ENCODE data around the gene TEX2. TPM values are rescaled to one million over a fixed set of nuclear protein-coding genes. Genes with fewer than 3 reads are reported as not detected.
"Not testable (repeated sequence)": the region's sequence is repeated elsewhere in the genome, so short reads cannot be mapped to it uniquely, and the experiment has no call there.

TEX2 gene
- total and polyA plus RNA-seq, 2 experiments from 2014 or later, result 18.7 to 23.5 TPM

DNA sequence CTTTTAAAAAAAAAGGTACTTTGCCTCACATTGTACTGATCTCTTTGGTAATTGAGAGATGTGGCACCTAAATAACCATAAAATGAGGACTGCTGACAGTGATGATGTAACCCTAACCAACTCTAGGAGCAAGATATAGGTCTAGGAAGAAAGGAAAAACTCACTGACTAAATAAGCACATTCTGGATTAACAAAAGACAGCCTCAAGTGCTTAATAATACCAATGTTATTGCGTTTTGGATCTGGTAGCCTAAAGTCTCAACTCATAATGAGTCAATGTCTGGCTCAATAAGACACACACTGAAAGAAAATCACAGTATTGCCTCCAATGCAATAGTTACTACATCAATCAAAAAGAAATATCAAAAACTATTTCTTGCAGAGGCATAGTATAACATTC is 136.1 kb downstream of the TEX2 start:
- peak in 1 of 2 donors; percentile 19 for DNase-seq (ENCODE audit: low read depth in 1 of 2, low spot score in 1 of 2)
- H3K4me1 ChIP-seq (ENCODE audit: low read depth), result peaks cover 10% of the 10 kb centered on the region
- H3K27ac ChIP-seq, result no peak overlapping the region
- H3K36me3 ChIP-seq, result no peaks in the 10 kb centered on the region
- no peaks in the 10 kb centered on the region for H3K27me3 ChIP-seq
- no peaks in the 10 kb centered on the region for H3K9me3 ChIP-seq (ENCODE audit: low read depth)
- TF ChIP-seq, protein P1, sequence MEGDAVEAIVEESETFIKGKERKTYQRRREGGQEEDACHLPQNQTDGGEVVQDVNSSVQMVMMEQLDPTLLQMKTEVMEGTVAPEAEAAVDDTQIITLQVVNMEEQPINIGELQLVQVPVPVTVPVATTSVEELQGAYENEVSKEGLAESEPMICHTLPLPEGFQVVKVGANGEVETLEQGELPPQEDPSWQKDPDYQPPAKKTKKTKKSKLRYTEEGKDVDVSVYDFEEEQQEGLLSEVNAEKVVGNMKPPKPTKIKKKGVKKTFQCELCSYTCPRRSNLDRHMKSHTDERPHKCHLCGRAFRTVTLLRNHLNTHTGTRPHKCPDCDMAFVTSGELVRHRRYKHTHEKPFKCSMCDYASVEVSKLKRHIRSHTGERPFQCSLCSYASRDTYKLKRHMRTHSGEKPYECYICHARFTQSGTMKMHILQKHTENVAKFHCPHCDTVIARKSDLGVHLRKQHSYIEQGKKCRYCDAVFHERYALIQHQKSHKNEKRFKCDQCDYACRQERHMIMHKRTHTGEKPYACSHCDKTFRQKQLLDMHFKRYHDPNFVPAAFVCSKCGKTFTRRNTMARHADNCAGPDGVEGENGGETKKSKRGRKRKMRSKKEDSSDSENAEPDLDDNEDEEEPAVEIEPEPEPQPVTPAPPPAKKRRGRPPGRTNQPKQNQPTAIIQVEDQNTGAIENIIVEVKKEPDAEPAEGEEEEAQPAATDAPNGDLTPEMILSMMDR (IDR thresholded peaks at IDR 0.05; ENCODE audit: low read depth, low read length), result no peak
- no peak overlapping the region for H3K4me3 ChIP-seq

DNA sequence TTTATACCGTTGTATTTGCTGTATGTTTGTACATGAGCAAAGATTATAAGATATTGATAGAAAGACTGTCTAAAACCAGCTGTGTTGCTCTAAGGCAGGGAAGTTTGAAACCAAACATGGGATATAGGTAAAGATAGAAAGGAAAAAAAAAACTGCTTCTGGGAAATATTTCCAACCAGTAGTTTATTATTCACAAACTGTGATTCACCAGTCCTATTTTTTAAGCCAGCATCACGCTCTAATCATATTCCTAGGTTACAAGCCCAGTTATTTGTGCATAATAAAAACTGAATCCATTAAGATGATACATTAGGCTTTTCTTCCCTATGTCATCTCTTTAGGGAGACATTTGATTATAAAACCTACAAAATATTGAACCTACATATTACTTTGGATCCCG is 137.1 kb downstream of the TEX2 start:
- H3K36me3 ChIP-seq, result no peaks in the 10 kb centered on the region
- H3K27ac ChIP-seq, result no peak overlapping the region
- no peaks in the 10 kb centered on the region for H3K27me3 ChIP-seq
- DNase-seq (ENCODE audit: low read depth in 1 of 2, low spot score in 1 of 2), result no peak
- TF ChIP-seq, protein P1 (IDR thresholded peaks at IDR 0.05; ENCODE audit: low read depth, low read length), result no peak
- no peaks in the 10 kb centered on the region for H3K9me3 ChIP-seq (ENCODE audit: low read depth)
- H3K4me3 ChIP-seq, result no peak overlapping the region
- peaks cover 10% of the 10 kb centered on the region for H3K4me1 ChIP-seq (ENCODE audit: low read depth)

GRCh38 chr17:64124609-64125008 is 138.5 kb downstream of the TEX2 start:
- no peak overlapping the region for H3K4me3 ChIP-seq
- H3K9me3 ChIP-seq (ENCODE audit: low read depth), result no peaks in the 10 kb centered on the region
- no peaks in the 10 kb centered on the region for H3K36me3 ChIP-seq
- DNase-seq (ENCODE audit: low read depth in 1 of 2, low spot score in 1 of 2), result no peak
- H3K27ac ChIP-seq, result no peak overlapping the region
- H3K27me3 ChIP-seq, result no peaks in the 10 kb centered on the region
- TF ChIP-seq, protein P1 (IDR thresholded peaks at IDR 0.05; ENCODE audit: low read depth, low read length), result no peak
- peaks cover 10% of the 10 kb centered on the region for H3K4me1 ChIP-seq (ENCODE audit: low read depth)

DNA sequence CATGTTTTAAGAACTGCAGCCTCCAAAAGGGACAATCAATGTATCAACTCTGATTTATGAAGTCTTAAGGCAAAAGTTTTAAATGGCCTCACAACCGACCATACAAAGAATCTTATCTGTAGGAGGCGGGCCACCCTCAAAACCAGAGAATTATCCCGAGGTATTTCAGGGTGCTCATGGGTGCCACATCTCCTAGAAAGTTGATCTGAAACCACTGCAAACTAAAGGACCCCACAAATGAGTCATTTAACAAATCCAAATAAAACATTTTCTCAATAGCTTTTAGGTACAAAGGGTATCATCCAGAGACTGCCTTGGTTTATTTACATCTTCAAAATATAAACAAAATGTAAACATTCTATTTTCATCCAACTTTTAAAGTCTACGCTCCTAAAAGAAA is 139.9 kb downstream of the TEX2 start:
- no peaks in the 10 kb centered on the region for H3K27me3 ChIP-seq
- H3K4me1 ChIP-seq (ENCODE audit: low read depth), result peaks cover 9% of the 10 kb centered on the region
- H3K9me3 ChIP-seq (ENCODE audit: low read depth), result no peaks in the 10 kb centered on the region
- TF ChIP-seq, protein P1 (IDR thresholded peaks at IDR 0.05; ENCODE audit: low read depth, low read length), result no peak
- no peak overlapping the region for H3K4me3 ChIP-seq
- no peaks in the 10 kb centered on the region for H3K36me3 ChIP-seq
- DNase-seq (ENCODE audit: low read depth in 1 of 2, low spot score in 1 of 2), result no peak
- H3K27ac ChIP-seq, result no peak overlapping the region

DNA sequence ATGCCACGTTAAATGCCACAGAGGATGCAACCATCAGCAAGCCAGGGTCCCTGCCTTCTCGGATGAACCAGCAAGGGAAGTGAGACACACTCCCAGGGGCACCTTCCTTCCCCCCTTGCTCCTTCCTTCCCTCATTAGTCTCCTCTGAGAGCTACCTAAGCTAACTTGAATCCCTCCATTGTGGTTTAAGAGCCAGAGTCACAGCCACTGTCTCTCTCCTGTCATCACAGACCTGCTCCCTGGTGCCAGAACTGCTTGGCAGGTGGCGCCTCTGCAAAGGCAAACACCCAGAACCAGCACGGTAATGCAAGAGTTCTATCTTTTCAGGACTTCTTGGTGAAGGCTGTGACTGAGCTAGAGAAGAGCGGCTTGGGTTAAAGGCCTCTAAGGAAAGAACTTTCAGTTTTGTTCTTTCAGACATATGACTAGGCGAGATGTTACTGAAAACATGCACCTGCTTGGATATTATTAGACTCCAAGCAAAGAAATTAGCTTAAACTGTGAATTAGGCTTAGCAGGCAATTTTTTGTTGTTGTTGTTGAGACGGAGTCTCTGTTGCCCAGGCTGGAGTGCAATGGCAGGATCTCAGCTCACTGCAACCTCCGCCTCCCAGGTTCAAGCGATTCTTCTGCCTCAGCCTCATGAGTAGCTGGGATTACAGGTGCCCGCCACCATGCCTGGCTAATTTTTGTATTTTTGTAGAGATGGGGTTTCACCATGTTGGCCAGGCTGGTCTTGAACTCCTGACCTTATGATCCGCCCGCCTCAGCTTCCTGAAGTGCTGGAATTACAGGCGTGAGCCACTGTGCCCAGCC is 141.9 kb downstream of the TEX2 start:
- H3K36me3 ChIP-seq; H3K27me3 ChIP-seq; H3K27ac ChIP-seq; DNase-seq (ENCODE audit: low read depth in 1 of 2, low spot score in 1 of 2); H3K4me1 ChIP-seq (ENCODE audit: low read depth); H3K4me3 ChIP-seq; H3K9me3 ChIP-seq (ENCODE audit: low read depth): not testable (repeated sequence)

DNA sequence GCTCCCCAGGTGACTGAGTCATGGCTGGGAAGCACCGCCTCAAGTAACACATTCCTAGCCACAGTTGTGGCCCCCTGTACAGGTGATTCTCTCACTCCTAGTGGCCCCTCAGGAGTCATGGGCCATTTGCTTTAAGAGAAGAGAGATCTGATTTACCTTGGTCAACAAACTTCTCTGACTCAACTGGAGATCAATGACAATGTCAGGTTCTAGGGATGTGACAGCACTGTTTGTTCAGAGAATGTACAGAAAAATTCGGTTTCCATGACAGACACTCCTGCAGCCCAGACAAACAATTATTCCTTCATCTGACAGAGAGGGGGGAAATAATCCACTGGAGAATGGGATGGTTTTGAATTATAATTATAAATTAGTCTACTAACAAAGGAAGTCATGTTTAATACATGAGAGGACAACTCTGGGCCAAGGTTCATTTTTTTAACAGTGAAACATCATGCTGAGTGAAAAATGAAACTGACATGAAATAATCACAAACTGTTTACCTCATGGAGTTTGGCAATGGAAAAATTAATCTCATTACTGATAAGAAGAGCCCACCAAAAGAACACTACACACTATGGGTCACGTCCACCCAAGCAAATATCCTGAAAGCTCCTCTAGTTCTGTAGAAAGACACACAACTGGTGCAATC is 142.8 kb downstream of the TEX2 start:
- no peak for DNase-seq (ENCODE audit: low read depth in 1 of 2, low spot score in 1 of 2)
- H3K36me3 ChIP-seq, result no peaks in the 10 kb centered on the region
- H3K9me3 ChIP-seq (ENCODE audit: low read depth), result no peaks in the 10 kb centered on the region
- no peak overlapping the region for H3K4me3 ChIP-seq
- TF ChIP-seq, protein P1 (IDR thresholded peaks at IDR 0.05; ENCODE audit: low read depth, low read length), result no peak
- no peak overlapping the region for H3K27ac ChIP-seq
- peaks cover 9% of the 10 kb centered on the region for H3K4me1 ChIP-seq (ENCODE audit: low read depth)
- H3K27me3 ChIP-seq, result no peaks in the 10 kb centered on the region

Data from cardiac muscle cell (in vitro differentiated cells and primary cell).